Peyer's patch (tissue), 4 donors: ENCODE measurements around the gene SNX33. TPM values are rescaled to one million over a fixed set of nuclear protein-coding genes. Genes with fewer than 3 reads are reported as not detected.

Experiments
- total RNA-seq, 4 donors: library from RNA; depleted of rRNA; stranded (reverse); fragments of >200 nt; gene quantifications; one replicate each; pipeline ENCODE4 v1.1.0, GENCODE V29; 2016

The SNX33 gene
- total RNA-seq, 4 donors from 2014 or later = 35.5 to 53.7 (median 49.5) TPM

Other genes with a start within 250 kb of the SNX33 start
- 10 to 100 TPM; 31.5 to 53.6 (median 35.2) TPM for gene SIN3A, start 196.2 kb upstream of the SNX33 start, total RNA-seq
- 10 to 100 TPM; 17.3 to 33.0 (median 28.5) TPM for gene PTPN9, start 68.6 kb upstream of the SNX33 start, total RNA-seq
- 10 to 100 TPM; 11.5 to 32.2 (median 17.4) TPM for gene SNUPN, start 22.2 kb upstream of the SNX33 start, total RNA-seq
- 100 to 1,000 TPM in 3 of 4 donors, 10 to 100 TPM in 1; 96.8 to 133 (median 124) TPM for gene IMP3, start 7.7 kb upstream of the SNX33 start, total RNA-seq
- gene CSPG4, start 64.9 kb downstream of the SNX33 start, total RNA-seq = 10 to 100 TPM in 1 of 4 donors, 1 to 10 TPM in 3; 2.8 to 15.7 (median 6.3) TPM
- gene UBE2Q2, start 195.5 kb downstream of the SNX33 start, total RNA-seq = 10 to 100 TPM in 2 of 4 donors, 1 to 10 TPM in 2; 9.3 to 52.0 (median 12.2) TPM